ENCODE data around the gene KDM2A.
A peak's percentile ranks its signal among the peaks of the same experiment; 100 is the strongest.
"Not testable (repeated sequence)": the region's sequence is repeated elsewhere in the genome, so short reads cannot be mapped to it uniquely, and the experiment has no call there.

The KDM2A gene

GRCh38 chr11:67254798-67255197 is 135.7 kb downstream of the KDM2A start:
- intact Hi-C loops (cut with DNase I), result no loop called here
- DNase-seq, result no peak

GRCh38 chr11:67255353-67255752 is 136.3 kb downstream of the KDM2A start:
- intact Hi-C loops (cut with DNase I), result no loop called here

GRCh38 chr11:67255864-67256263 is 136.8 kb downstream of the KDM2A start:
- intact Hi-C loops (cut with DNase I), result no loop called here
- DNase-seq, result peak in 1 of 10 donors; percentile 63

More at GRCh38 chr11:67255353-67255752, 136.3 kb downstream of the KDM2A start:
- DNase-seq, result peak in 1 of 10 donors; percentile 44

- intact Hi-C loops (cut with DNase I), result no loop called here
- peak in 1 of 10 donors; percentile 15 for DNase-seq
These were observed 137.5 kb downstream of the KDM2A start for GRCh38 chr11:67256477-67257135.

- intact Hi-C loops (cut with DNase I), result no loop called here
These were observed 141.3 kb downstream of the KDM2A start for GRCh38 chr11:67260406-67260805.

GRCh38 chr11:67260885-67261639 is 142.0 kb downstream of the KDM2A start:
- intact Hi-C loops (cut with DNase I), result not testable (repeated sequence)
- DNase-seq, result peak in 9 of 10 donors; percentile 54 to 96 (median 75)

More at GRCh38 chr11:67260406-67260805, 141.3 kb downstream of the KDM2A start:
- DNase-seq, result peak in 1 of 10 donors; percentile 37

- DNase-seq, result peak in 1 of 10 donors; percentile 69
- intact Hi-C loops (cut with DNase I), result no loop called here
These were observed 142.5 kb downstream of the KDM2A start for GRCh38 chr11:67261640-67261945.

GRCh38 chr11:67261946-67262681 is 143.1 kb downstream of the KDM2A start:
- DNase-seq, result peak in 1 of 10 donors; percentile 47
- intact Hi-C loops (cut with DNase I), result loop anchor here (1.0 kb wide), 1 partner anchor 55 kb away; no protein-coding TSS in a partner anchor

- peak; percentile 62 to 96 (median 82) for DNase-seq
- intact Hi-C loops (cut with DNase I), result loop anchor here (1.0 kb wide), 1 partner anchor 54 kb away; no protein-coding TSS in a partner anchor
These were observed 143.9 kb downstream of the KDM2A start for GRCh38 chr11:67262731-67263675.

- intact Hi-C loops (cut with DNase I), result no loop called here
- DNase-seq, result no peak
These were observed 145.2 kb downstream of the KDM2A start for GRCh38 chr11:67264260-67264659.

- DNase-seq, result peak in 2 of 10 donors; percentile 17 to 24
- intact Hi-C loops (cut with DNase I), result loop anchor here (5.0 kb wide), 1 partner anchor 117 kb away; no protein-coding TSS in a partner anchor
These were observed 146.0 kb downstream of the KDM2A start for GRCh38 chr11:67264877-67265632.

- intact Hi-C loops (cut with DNase I), result loop anchor here (1.0 to 5.0 kb wide), 2 partner anchors 51 to 116 kb away; no protein-coding TSS in a partner anchor
- DNase-seq, result peak in 7 of 10 donors; percentile 69 to 97 (median 84)
These were observed 146.8 kb downstream of the KDM2A start for GRCh38 chr11:67265633-67266448.

- intact Hi-C loops (cut with DNase I), result loop anchor here (1.0 to 5.0 kb wide), 2 partner anchors 51 to 116 kb away; no protein-coding TSS in a partner anchor
- peak in 3 of 10 donors; percentile 71 to 88 (median 73) for DNase-seq
These were observed 147.6 kb downstream of the KDM2A start, which contains the start of gene GRK2 for GRCh38 chr11:67266449-67267187. Gene GRK2, plus strand, starts transcription at chr11:67266473. Its CDS starts 227 bp downstream, at chr11:67266700.

- peak in 3 of 10 donors; percentile 74 to 83 (median 83) for DNase-seq
- intact Hi-C loops (cut with DNase I), result loop anchor here (5.0 kb wide), 1 partner anchor 115 kb away; no protein-coding TSS in a partner anchor
These were observed 148.4 kb downstream of the KDM2A start for GRCh38 chr11:67267188-67268080.

- peak in 2 of 10 donors; percentile 74 to 79 for DNase-seq
- intact Hi-C loops (cut with DNase I), result loop anchor here (5.0 kb wide), 1 partner anchor 114 kb away; no protein-coding TSS in a partner anchor
These were observed 149.3 kb downstream of the KDM2A start for GRCh38 chr11:67268081-67268961.

Measured in posterior cingulate gyrus (tissue), 11 donors.